Retinal pigment epithelial cell (primary cell): Measurements from ENCODE around the gene MED19.
A peak's percentile ranks its signal among the peaks of the same experiment; 100 is the strongest.

ENCODE experiments used
- DNase-seq: peaks from one replicate; pipeline ENCODE4 v3.0.0-alpha.2; 2010; ENCODE audit warnings: low read depth
- H3K4me3 ChIP-seq: 2 replicates; pipeline ENCODE4 v1.5.1; 2011; ENCODE audit warnings: mild to moderate bottlenecking, low read length, control low read depth, moderate library complexity
- CTCF ChIP-seq: conservative IDR thresholded peaks from 2 replicates; pipeline ENCODE4 v1.5.1; 2011; ENCODE audit warnings: low read depth, low read length, control low read depth, inconsistent platforms

MED19 gene

GRCh38 chr11:57663975-57664374 is 48.0 kb downstream of the MED19 start:
- no peak overlapping the region for H3K4me3 ChIP-seq
- DNase-seq = no peak
- TF ChIP-seq CTCF = no peak

- no peak for DNase-seq
- H3K4me3 ChIP-seq = no peak overlapping the region
Measured at GRCh38 chr11:57662893-57663292, 49.1 kb downstream of the MED19 start.

GRCh38 chr11:57659669-57660068 is 52.3 kb downstream of the MED19 start:
- no peak for DNase-seq
- TF ChIP-seq CTCF = no peak
- no peak overlapping the region for H3K4me3 ChIP-seq

More at GRCh38 chr11:57662893-57663292, 49.1 kb downstream of the MED19 start:
- TF ChIP-seq CTCF = no peak

DNA sequence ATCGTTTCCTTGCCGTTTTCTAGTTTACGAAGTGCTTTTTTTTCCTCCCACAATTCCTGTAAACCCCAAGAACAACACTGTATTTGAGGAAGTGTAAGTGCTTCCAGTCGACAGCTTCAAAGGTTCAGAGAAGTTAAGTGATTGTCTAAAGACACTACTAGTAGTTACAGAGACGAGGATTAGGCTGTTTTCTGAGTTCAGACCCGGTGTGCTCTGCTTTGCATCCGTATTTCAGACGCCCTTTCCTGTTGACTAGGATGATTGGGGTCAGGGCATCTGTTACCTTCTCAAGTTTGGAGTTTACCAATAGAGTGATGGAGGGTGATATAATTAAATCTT is 54.0 kb downstream of the MED19 start:
- TF ChIP-seq CTCF = no peak
- H3K4me3 ChIP-seq = peak overlapping the region; percentile 71
- no peak for DNase-seq

GRCh38 chr11:57657194-57658022 is 54.6 kb downstream of the MED19 start, which contains the start of gene CLP1:
TSS of gene CLP1 (plus strand) at chr11:57657762. CDS start at chr11:57659477, 1,715 bp downstream.
- peak within 1 kb of the TSS; percentile 71 for H3K4me3 ChIP-seq
- no peak for TF ChIP-seq CTCF
- DNase-seq = peak; percentile 96

DNA sequence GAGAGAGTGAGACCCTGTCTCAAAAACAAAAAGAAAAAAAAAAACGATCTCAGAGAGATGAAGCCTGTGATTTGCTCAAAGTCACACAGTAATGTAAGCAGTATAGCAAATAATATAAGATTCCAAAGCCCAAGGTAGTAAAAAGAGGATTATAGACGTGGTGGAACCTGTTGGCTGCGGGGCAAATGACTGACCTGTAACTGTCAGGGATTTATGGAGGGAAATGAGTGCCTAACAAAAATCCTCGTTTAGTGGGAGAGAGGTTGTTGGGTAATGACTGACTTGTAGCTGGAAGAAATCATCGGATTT is 55.2 kb downstream of the MED19 start:
- no peak for DNase-seq
- peak overlapping the region; percentile 71 for H3K4me3 ChIP-seq
- TF ChIP-seq CTCF = no peak
